Ishikawa (cell line): Measurements from ENCODE around the gene YIF1A.

Source experiments
- EGR1 ChIP-seq: IDR thresholded peaks from 2 replicates; pipeline ENCODE4 v1.6.1; 2012
- RAD21 ChIP-seq: IDR thresholded peaks from 2 replicates; pipeline ENCODE4 v1.6.1; 2012; ENCODE audit warnings: low read depth
- TAF1 ChIP-seq: IDR thresholded peaks from 2 replicates; pipeline ENCODE4 v1.6.1; 2012; ENCODE audit warnings: low read depth, mild to moderate bottlenecking
- YY1 ChIP-seq: IDR thresholded peaks from 2 replicates; pipeline ENCODE4 v1.6.1; 2012; ENCODE audit warnings: low read depth

GRCh38 chr11:66235141-66235540, 53.8 kb downstream of the YIF1A start:
- TF ChIP-seq EGR1 = no peak
- TF ChIP-seq YY1 = no peak
- TF ChIP-seq RAD21 = no peak
- TF ChIP-seq TAF1 = no peak
